ENCODE measurements around the gene FBXO17. TPM values are rescaled to one million over a fixed set of nuclear protein-coding genes. Genes with fewer than 3 reads are reported as not detected.
"Not testable (repeated sequence)": the region's sequence is repeated elsewhere in the genome, so short reads cannot be mapped to it uniquely, and the experiment has no call there.

The FBXO17 gene
- total RNA-seq, result 0.22 TPM in 1 of 2 replicates, not detected in the other

DNA sequence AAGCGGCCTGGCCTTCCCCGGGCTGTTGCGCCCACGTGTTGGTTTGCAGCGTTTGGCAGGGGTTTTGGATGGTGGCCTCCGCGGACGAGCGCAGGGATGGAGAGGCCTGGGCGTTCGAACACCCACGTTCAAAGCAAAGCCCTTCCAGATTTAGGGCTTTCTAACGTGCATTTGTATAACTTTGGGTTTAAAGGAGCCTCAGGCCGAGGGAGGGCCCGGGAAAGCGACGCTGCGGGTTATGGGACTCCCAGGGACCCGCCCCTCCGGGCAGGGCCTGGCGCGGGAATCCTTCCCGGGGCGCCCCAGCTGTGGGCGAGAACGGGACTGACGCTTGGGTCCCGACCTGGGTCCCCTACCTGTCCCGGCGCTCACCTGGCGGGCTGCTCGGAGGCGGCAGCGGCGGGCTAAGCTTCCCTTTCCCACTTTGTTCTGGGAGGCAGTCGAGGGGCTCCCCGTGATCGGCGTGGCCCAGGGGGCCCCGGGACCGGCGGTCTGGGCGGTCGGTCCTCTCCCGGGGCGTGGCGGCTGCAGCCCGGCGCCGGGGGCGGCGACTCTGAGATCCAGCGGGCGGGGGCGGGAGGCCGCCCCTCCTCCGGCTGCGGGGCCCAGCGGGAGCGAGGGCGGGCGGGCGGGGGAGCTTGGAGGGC, at the start of gene FBXO17:
FBXO17 (minus strand) TSS at position 529 of the 647 bp plus-strand sequence. CDS start 25,423 bp downstream, outside the sequence.
- intact Hi-C loops (cut with micrococcal nuclease), result no loop called here

DNA sequence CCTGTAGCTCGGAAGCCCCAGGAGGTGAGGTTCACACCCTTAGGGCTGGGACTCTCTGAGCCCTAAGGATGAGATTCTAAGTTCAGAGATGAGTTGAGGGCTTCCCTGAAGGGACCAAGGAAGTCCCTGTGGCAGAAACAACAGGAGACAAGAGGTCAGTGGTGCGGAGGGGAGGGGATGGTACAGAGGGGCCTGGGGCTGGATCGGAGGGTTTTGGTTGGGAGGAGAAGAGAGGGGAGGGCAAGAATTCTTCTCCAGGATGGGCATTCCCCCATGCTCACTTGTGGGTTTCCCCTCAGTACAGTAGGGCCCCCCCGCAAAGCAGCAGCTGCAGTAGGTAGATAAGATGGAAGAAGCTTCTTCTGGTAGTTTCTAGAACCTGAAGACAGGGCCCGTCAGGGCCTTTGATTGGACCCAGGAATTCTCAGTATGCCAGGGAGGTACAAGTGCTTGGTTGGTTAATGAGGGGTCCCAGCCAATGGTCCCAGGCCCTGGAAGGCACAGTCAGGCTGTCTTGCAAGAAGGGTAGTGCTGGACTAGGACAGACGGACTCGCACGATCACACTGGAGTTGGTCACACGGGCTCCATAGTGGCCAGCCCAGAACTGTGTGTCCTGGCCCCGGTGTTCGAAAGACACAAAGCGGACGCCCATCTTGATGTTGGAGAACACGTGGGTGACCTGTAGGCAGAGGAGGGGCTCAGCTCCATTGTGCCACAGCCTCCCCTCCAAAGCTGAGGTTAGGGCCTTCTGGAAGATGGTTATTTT, 49.5 kb upstream of the FBXO17 start:
- intact Hi-C loops (cut with micrococcal nuclease), result no loop called here

- intact Hi-C loops (cut with micrococcal nuclease), result no loop called here
Measured at GRCh38 chr19:39021063-39021462, 45.5 kb upstream of the FBXO17 start.

DNA sequence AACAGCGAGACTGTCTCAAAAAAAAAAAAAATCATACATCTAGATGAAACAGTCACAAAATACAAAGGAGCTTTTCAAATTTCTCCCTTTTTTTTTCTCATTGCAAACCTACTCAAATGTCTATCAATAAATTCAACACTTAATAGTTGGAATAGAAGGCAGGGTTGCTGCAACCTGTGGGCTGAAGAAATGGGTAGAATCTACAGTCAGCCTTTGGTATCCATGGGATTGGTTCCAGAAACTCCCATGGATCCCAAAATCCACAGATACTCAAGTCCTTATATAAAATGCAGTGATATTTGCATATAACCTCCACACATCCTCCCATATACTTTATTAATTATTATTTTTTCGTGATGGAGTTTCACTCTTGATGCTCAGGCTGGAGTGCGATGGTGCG, 42.1 kb upstream of the FBXO17 start:
- intact Hi-C loops (cut with micrococcal nuclease), result no loop called here

GRCh38 chr19:39017026-39017425, 41.5 kb upstream of the FBXO17 start:
- intact Hi-C loops (cut with micrococcal nuclease), result no loop called here

- intact Hi-C loops (cut with micrococcal nuclease), result no loop called here
Measured at GRCh38 chr19:39014037-39014436, 38.5 kb upstream of the FBXO17 start.

GRCh38 chr19:39009001-39009400, 33.5 kb upstream of the FBXO17 start:
- intact Hi-C loops (cut with micrococcal nuclease), result no loop called here

DNA sequence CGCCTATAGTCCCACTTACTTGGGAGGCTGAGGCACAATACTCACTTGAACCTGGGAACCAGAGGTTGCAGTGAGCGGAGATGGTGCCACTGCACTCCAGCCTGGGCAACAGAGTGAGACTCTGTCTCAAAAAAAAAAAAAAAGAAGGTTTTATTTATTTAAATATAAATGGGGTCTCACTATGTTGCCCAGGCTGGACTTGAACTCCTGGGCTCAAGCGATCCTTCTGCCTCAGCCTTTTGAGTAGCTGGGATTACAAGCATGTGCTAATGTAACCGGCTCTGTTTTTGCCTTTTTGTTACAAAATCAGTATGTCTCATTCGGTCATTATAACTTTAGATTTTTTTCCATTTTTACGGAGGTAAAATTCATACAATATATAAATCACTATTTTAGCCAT, 32.6 kb upstream of the FBXO17 start:
- intact Hi-C loops (cut with micrococcal nuclease), result no loop called here

GRCh38 chr19:39007096-39007495, 31.6 kb upstream of the FBXO17 start:
- intact Hi-C loops (cut with micrococcal nuclease), result no loop called here

DNA sequence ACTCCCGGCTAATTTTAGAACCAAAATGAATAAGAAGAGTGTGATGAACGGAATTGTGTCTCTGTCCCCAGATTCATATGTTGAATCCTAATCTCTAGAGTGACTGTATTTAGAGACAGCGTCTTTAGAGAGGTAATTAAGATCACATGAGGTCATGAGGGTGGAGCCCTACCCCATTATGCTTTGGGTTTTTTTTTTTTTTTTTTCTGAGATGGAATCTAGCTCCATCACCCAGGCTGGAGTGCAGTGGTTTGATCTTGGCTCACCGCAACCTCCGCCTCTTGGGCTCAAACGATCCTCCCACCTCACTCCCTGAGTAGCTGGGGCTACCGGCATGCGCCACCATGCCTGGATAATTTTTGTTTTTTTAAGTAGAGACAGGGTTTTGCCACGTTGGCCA, 28.9 kb upstream of the FBXO17 start:
- intact Hi-C loops (cut with micrococcal nuclease), result no loop called here

DNA sequence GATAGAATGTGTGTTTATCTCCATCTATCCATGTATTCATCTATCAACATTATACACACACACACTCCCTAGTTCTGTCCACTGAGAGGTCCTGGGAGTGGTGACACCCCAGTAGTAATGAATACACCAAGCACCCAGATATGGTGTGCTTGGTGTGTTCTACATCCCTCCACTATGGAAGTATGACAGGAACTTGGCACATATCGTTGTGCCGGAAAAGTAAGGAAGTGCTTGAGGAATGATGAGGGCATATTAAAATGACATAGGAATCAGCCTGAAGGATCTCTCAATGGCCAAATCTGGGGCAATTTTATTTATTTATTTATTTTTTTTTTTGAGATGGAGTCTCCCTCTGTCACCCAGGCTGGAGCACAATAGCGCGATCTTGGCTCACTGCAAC, 28.3 kb upstream of the FBXO17 start:
- intact Hi-C loops (cut with micrococcal nuclease), result no loop called here

GRCh38 chr19:39003188-39003587, 27.6 kb upstream of the FBXO17 start:
- intact Hi-C loops (cut with micrococcal nuclease), result no loop called here

GRCh38 chr19:39001041-39001440, 25.5 kb upstream of the FBXO17 start:
- intact Hi-C loops (cut with micrococcal nuclease), result no loop called here

- intact Hi-C loops (cut with micrococcal nuclease), result not testable (repeated sequence)
Measured at GRCh38 chr19:38997576-38997975, 22.0 kb upstream of the FBXO17 start.

- intact Hi-C loops (cut with micrococcal nuclease), result no loop called here
Measured at GRCh38 chr19:38993271-38993670, 17.7 kb upstream of the FBXO17 start.

GRCh38 chr19:38990949-38991697, 15.6 kb upstream of the FBXO17 start:
- intact Hi-C loops (cut with micrococcal nuclease), result no loop called here

DNA sequence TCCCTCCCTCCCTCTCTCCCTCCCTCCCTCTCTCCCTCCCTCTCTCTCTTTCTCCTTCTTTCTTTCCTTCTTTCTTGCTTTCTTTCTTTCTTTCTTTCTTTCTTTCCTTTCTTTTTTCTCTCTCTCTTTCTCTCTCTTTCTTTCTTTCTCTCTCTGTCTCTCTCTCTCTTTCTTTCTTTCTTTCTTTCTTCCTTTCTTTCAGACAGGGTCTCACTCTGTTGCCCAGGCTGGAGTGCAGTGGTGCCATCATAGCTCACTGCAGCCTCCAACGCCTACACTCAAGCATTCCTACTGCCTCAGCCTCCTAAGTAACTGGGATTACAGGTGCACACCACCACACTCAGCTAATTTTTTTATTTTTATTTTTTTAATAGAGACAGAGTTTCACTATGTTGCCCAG, 14.1 kb upstream of the FBXO17 start:
- intact Hi-C loops (cut with micrococcal nuclease), result not testable (repeated sequence)

GRCh38 chr19:38989066-38989605, 13.6 kb upstream of the FBXO17 start:
- intact Hi-C loops (cut with micrococcal nuclease), result no loop called here

- intact Hi-C loops (cut with micrococcal nuclease), result not testable (repeated sequence)
Measured at GRCh38 chr19:38988627-38989026, 13.1 kb upstream of the FBXO17 start.

GRCh38 chr19:38987745-38988144, 12.2 kb upstream of the FBXO17 start:
- intact Hi-C loops (cut with micrococcal nuclease), result not testable (repeated sequence)

DNA sequence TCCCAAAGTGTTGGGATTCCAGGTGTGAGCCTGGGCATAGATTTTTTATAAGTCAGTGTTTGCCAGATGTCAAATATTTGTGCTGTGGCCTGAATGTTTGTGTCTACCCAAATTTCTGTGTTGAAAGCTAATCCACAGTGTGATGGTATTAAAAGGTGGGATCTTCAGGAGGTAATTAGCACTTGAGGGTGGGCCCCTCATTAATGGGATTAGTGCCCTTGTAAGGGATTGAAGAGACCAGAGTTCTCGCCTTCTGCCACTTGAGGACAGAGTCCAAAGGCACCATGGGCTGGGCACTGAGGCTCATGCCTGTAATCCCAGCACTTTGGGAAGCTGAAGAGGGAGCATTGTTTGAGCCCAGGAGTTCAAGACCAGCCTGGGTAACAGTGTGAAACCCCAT, 9.7 kb upstream of the FBXO17 start:
- intact Hi-C loops (cut with micrococcal nuclease), result no loop called here

All from T-helper 1 cell treated with Interleukin-12 subunit alpha and Interleukin-12 subunit beta and Interleukin-4 antibody, amounts not matched to agents 30 ng/mL and 1 ng/mL, for 36 hours (primary cell).